ENCODE measurements around the gene IGF2BP1.

The IGF2BP1 gene

DNA sequence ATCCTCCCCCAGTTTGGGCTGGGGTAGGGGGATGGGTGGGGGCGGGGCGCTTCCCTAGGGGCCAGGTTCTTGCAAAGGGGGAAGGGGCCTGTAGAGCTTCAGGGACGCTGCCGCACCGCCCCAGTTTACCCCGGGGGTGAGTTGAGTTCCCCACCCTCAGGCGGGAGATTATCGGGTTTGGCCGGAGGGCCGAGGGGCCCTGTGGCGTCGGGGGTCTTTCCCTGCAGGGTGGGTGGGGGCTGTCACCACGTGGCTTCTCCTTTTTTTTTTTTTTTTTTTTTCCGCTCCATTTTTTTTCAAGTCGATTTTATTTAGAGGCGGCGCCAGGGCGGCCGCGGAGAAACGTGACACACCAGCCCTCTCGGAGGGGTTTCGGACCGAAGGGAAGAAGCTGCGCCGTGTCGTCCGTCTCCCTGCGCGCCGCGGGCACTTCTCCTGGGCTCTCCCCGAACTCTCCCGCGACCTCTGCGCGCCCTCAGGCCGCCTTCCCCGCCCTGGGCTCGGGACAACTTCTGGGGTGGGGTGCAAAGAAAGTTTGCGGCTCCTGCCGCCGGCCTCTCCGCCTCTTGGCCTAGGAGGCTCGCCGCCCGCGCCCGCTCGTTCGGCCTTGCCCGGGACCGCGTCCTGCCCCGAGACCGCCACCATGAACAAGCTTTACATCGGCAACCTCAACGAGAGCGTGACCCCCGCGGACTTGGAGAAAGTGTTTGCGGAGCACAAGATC, at the start of gene IGF2BP1:
TSS of gene IGF2BP1 (plus strand) at position 283 of the 724 bp plus-strand sequence. CDS start at position 644, 361 bp downstream.
- no peak for DNase-seq

DNA sequence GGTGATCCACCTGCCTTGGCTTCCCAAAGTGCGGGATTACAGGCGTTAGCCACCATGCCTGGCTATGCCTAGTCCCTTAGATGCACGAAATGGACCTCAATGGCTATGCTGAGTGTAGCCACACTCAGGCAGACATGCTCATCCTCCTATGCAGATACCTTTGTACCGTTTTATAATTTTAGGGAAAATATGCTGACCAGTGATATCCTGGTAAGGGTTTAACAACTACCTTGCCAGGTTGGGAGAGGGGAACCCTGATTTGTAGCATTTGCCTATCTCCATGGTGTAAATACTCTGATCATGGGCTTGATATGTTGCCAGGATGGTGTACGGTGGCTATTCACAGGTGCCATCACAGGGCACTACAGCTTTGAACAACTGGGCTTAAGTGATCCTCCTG, 45.6 kb upstream of the IGF2BP1 start:
- DNase-seq: no peak

DNA sequence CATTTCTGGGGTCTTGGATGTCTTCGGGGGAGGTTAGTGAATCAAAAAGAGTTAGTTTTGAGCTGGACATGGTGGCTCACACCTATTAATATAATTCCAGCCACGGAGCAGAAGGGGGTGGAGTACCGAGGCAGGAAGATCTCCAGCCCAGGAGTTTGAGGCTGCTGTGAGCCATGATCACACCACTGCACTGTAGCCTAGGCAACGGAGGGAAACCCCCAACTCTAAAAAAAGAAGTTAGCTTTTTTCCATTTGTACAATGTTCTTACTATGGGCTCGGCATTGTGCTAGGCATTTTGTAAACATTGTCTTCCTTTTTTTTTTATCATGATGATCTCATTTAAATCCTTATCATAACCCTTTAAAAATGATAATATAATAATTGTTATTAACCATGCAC, 44.3 kb upstream of the IGF2BP1 start:
- DNase-seq: no peak

DNA sequence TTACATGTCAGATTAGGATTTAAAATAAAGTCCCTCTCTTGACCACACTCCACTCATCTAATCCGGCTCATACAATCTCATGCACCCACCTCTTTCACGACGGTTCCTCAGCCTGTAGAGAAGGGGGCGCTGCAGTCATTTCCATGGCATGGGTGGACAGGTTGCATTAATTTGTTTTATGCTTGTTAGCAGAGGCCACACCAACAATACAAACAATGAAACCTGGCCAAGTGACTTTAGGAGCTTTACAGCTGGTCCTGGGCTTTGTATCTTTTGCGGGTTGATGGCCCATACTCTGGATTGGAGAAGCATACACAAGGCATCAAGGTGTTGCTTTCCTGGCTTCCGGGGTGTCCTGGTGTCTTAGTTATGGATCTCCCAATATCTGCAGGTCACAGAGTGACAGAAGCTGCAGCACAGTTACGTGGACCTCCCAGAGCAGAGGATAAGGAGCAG, 42.9 kb upstream of the IGF2BP1 start:
- no peak for DNase-seq

DNA sequence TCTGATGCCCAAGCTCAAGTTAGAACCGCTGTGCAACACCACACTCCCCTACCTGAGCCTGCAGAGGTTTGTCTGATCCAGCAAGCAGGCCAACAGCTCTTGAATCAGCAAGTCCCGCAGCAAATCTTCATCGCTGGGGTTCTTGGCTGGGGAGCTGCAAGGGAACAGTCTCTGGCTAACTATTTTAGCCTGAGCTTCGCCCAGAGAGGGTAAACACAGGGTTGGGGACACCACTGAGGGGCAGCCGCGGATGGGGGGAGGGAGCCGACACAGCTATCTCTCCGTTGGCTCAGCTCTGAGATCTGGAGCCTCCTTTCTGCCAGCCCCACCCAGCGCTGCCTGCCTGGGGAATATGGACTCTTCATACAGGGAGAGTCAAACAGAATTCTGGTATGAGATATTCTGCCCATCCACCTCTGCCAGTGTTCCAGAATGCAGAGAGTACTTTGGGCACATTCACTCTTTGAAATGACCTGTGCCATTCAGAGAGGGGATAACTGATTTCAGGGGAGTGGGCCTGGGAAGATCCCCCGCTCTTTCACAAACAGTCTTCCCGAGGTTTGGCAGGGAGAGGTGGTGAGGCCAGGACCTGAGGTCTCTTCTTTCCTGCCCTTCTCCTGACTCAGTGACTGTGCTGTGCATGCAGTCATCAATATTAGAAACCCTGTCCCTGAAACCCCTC, 36.2 kb upstream of the IGF2BP1 start:
- DNase-seq: no peak

DNA sequence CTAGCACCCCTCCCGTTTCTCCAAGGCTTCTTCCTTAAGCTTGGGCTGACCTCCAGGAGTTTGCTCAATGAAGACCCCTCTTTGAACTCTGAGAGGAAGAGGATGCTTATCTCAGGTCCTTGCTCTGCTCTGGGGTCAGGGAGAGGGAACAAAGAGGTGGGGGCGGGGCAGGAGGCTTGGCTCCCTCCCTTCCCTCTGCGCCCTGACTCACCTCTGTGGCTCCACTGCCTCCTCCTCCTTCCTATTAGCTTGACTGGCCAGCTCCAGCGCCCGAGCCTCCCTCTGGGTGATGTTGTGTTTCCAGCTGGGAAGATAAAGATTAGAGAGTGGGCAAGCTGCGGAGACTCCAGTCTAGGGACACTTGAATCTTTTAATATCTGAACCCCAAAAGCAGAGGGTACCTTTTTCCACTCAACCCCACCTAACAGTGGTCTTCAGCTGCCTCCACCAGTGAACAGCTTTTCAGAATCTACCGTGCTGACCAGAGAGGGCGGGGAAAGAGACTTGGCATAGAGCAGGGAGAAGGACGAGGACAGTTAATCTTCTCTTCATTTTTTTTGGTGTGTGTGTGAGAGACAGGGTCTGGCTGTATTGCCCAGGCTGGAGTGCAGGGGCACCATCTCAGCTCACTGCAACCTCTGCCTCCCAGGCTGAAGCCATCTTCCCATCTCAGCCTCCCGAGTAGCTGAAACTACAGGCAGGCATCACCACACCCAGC, 35.5 kb upstream of the IGF2BP1 start:
- no peak for DNase-seq

DNA sequence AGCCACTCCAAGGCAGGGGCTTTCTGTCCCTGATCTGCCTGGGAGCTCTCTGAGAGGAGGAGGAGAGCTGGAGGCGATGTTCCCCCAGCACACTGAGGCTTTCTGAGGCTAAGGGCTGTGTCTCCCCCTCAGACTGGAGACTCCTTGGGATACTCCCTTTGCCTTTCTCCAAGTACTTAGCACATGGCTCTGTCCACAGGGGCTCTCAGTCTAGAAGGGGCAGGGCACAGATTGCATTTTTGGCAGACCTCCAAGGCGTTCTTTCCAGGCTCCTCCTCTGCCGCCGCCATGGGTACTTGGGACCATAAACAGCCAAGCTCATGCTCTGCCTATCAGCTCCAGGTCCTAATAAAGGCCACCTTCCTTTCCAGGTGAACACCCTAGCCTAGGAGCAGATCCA, 27.0 kb upstream of the IGF2BP1 start:
- peak; percentile 79 for DNase-seq

DNA sequence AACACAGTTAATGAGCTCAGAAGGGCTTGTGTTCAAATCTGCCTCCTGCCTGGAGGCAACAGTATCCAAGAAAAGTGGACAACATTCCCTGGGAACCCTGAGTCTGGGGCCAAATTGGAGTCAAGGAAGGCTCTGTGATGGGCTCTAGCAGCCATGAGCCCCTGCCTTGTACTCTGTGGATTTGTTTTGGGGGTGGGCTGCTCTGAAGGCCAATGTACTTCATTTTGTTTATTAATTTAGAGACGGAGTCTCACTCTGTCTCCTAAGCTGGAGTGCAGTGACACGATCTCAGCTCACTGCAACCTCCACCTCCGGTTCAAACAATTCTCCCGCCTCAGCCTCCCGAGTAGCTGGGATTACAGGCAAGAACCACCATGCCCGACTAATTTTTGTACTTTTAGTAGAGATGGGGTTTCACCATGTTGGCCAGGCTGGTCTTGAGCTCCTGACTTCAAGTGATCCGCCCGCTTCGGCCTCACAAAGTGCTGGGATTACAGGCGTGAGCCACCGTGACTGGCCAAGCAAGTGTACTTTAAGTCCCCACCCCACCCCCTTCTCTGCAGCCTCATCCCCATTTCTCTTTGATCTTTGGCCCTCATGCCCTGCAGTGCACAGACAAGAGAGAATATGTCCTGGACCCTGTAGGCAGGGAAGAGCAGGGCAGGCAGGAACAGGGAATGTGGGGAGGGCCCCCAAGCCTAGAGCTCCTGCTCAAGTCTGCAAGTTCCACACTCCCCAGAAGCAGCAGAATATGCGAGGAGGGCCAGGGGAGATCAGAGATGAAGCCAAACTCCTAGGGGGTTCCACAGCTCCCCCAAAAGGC, 26.1 kb upstream of the IGF2BP1 start:
- DNase-seq: no peak

DNA sequence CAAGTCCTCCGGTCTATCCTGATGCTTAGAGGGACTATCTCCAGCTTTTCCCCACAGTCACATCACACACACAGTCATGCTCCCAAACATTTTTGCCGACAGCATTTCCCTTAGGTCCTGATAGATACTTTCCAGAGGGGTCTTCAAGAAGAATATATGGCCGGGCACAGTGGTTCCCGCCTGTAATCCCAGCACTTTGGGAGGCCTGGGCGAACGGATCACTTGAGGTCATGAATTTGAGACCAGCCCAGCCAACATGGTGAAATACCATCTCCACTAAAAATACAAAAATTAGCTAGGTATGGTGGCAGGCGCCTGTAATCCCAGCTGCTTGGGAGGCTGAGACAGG, 24.5 kb upstream of the IGF2BP1 start:
- DNase-seq: no peak

DNA sequence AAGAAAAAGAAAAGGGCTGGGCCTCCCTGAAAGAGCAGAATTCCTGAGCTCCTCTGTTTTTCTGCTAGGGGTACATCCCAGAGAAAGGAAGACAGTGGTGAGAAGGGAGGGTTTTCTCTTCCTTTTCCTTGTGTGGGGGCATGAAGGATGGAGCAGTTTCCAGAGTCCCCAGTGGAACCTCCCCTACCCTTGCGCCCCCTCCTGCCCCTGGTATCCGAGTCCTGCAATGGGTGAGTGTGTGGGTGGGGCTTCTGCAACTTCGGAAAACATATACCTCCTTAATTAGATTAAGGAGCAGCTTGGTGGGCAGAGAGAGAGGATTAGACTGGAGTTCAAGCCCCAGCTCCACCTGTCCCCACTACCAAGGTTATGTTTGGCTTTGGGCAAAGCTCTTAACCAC, 23.4 kb upstream of the IGF2BP1 start:
- DNase-seq: no peak

DNA sequence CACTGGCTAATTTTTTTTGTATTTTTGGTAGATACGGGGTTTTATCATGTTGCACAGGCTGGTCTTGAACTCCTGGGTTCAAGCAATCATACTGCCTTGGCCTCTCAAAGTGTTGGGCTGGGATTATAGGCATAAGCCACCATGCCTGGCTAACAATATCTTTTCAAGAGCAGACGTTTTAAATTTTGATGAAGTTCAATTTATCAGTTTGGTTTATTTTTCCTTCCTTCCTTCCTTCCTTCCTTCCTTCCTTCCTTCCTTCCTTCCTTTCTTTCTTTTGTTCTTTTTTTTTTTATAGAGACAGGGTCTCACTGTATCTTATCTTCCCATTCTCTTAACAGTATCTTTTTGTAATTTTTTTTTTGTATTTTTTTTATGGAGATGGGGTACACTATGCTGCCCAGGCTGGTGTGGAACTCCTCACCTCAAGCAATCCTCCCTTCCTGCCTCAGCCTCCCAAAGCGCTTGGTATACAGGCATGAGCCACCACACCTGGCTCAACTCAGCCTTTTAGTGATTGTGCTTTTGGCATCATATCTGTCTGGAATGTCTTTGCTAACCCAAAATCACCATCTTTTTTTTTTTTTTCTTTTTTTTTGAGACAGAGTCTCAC, 15.2 kb upstream of the IGF2BP1 start:
- DNase-seq: no peak

DNA sequence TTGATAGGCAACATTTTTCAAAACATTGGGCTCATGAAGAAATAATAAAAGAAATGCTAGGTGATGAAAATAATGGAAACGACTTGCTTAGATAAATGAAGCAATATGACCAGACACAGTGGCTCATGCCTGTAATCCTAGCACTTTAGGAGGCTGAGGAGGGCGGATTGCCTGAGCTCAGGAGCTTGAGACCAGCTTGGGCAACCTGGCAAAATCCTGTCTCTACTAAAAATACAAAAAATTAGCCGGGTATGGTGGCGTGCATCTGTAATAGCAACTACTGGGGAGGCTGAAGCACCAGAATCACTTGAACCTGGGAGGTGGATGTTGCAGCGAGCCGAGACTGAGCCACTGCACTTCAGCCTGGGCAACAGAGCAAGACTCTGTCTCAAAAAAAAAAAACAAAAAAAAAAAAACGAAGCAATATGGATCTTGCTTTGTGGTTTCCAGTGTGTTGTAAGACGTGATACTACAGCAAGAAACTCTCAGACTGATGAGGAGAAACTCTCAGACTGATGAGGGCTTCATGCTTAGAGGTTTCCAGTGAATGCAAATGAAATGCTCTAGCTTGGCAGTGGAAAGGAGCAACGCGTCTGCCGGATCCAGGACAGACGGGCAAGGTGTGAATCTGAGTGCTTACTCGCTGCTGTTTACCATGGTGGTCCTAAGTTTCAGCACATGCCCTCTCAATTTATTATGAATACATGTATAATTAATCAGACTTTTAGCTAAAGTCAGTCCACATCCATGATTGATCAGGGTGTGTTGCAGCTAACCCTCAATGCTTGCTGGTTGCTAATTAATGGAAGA, 11.5 kb upstream of the IGF2BP1 start:
- no peak for DNase-seq

DNA sequence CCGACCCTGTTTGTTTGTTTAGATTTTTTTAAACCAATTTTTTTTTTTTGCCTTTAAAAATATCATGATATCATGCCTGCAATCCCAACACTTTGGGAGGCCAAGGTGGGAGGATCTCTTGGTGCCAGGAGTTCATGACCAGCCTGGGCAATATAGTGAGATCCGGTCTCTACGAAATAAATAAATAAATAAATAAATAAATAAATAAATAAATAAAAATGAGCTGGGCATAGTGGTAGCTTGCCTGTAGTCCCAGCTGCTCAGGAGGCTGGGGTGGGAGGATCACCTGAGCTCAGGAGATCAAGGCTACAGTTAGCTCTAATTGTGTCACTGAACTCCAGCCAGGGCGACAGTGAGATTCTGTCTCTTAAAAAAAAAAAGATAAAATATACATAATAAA, 8.1 kb upstream of the IGF2BP1 start:
- DNase-seq: no peak

DNA sequence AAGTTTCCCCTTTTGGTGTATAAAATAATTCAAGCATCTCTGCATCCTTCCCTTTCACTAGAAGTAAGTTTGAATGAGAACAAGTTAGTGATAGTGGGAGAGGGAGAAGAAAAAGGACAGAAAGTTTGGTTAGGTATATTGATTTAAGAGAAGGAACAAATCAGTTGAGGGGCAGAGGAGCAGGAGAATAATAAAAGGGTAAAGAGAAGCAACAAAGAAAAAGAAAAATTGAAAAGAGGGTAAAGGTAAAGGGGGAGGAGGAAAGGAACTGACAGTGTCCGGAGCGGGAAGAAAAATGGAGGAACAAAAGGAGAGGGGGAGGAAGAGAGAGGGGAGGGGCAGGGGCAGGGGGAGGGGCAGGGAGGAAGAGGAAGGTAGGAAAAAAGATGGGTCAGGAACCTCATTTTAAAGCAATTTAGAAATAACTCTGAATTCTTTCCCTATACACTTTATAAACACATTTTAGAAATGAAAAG, 6.3 kb upstream of the IGF2BP1 start:
- no peak for DNase-seq

DNA sequence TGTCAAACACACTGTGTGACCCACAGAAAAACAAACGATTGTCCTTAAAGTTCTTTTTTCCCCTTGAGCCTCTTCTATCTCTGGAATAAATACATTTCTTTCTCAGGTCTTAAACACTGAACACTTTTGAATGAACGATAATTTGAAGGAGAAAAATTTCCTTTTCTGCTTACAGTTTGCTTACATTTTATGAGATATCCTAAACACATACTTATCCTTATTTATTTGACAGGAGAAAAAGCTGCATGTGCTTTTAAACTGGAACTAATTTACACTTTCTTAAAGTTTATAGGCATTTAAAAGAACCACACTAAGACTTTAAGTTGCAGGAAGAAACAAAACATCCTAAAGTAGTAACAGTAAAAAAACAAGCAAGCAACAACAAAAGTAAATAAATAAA, 4.7 kb upstream of the IGF2BP1 start:
- DNase-seq: no peak

DNA sequence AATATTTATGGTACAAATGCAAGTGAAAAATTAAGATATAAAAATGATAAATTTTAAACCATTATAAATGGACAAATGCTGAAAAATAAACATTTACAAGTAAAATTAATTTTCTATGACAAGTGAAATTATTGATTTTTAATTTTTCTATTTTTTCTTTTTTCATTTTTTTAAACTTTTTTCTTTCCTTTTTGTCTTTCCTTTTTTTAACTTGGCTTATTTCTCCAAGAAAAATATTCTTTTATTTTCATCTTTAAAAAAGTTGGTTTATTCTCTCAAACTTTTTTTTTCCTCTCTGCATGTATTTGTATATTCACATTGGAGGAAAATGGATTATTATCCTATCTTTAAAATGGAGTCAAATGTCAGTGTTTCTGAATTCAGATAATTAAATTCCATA, 3.9 kb upstream of the IGF2BP1 start:
- DNase-seq: no peak

DNA sequence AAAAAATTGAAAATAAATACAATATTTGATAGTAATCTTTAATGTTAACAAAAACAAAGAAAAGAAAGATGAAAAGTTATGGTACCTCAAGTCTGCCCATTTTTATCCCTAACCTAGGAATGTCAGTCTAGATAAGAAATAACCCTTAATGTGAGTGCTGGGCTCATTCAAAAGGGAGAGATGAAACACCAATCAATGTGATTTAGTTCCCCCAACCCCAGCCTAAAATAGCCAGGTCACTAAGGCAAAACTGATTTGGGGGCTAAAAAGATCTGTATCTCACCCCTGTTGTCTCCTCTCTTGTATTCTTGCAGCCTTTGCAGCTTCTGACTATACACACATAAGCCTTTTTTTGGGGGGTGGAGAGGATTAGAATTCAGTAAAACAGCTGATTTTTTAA, 3.2 kb upstream of the IGF2BP1 start:
- no peak for DNase-seq

DNA sequence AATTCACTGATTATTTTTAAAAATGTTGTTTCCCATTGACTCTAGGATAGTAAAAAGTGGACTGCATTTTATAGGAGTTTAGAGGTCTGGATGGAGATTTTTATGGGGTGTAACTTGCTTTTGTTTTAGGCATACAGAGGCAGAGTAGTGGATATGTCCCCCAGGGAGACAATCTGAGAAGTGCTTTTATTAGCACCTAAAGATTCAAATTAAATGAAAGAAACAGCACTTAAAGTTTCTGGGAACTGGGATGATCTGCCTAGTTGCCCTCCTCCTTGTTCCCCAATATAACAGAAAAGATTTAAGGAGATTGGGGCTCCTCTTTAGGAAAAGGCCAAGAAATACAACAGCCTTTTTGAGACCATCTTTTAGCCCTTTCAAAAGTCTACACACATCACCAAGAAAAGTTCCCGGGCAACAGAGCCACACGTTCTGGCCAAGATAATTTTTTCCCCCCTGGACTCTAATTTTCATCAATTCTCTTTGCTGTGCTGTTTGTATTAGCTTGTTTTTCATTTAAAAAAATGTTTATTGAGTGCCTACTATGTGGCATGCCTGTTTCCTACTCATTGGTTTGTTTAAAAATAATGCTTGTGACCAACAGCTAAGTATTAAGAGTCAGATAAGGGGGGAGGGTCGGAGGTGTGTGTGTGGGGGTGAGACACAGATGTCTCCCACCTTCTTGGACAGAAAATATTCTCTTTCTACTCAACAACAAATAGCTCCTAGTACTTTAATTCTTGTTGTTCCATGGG, 2.5 kb upstream of the IGF2BP1 start:
- no peak for DNase-seq

DNA sequence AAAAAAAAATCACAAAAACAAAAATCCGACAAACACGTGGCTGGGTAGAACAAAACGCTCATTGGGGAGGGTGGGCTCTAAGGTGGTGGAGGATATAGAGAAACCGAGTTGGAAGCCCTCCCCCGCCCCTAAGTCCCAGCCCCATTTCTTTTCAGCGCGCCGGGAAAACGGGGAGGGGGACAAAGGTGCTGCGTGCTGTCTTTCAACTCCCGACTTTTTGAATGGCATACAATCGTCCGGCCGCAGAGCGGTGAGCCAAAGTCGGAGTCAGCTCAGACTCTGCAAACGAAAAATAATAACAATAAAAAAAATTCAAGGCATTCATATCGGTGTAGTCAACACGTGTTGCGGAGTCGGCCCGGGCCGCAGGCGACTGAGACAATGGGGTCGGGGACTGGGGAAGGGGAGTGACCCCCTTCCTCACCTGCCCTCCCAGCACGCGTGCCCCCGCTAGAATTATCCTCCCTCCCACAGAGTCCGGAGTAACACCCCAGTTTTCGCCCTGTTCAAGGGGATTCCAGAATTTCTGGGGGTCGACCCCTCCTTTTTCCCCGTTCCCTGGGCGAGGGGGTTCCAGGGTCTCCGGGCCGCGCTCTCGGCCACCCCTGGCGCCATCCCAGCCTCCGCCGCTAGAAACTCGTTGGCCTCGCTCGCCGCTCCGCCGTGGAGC, 1.7 kb upstream of the IGF2BP1 start:
- DNase-seq: no peak

DNA sequence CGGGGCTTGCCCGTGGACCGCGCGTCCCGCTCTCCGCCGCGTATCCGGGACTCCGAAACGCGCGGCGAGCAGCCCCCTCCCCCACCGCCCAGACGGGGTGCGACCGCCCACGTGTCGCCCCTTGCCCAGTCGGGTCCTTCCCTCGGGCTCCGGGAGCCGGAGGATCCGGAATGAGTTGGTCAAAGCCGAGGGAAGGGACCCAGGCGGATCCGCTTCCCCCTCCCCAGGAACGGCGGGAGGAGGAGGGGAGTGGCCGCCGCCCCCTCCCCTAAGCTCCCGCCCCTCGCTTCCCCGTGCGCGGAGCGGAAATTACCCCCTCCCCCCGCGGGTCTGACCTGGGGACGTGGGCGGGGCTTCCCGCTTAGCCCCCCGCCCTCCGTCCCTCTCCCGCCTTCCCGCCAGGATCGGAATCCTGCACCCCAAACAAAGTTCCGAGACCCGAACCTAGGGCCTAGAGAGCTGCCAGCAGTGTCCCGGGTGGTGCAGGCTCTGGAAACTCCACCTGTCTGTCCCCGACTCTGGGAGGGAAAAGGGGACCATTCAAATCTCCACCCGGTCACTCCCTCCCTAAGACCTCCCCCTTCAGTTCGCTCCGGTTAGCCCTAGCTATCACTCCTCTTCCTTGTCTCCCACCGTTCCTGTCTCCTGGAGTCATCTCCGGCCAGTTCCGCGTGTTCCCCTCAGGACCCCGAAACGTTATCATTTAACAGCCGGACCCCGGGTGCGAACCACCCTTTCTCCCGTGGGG, 1.0 kb upstream of the IGF2BP1 start:
- DNase-seq: no peak
